GM19025 (cell line): Measurements from ENCODE around the gene FAM168A.

Experiments used
- ATAC-seq: cut with Tn5 transposase; IDR thresholded peaks from one replicate; pipeline ENCODE4 v1.9.1; 2021; ENCODE audit warnings: mild to moderate bottlenecking, low read depth, moderate library complexity; ENCODE audit not compliant: unreplicated experiment

FAM168A gene

DNA sequence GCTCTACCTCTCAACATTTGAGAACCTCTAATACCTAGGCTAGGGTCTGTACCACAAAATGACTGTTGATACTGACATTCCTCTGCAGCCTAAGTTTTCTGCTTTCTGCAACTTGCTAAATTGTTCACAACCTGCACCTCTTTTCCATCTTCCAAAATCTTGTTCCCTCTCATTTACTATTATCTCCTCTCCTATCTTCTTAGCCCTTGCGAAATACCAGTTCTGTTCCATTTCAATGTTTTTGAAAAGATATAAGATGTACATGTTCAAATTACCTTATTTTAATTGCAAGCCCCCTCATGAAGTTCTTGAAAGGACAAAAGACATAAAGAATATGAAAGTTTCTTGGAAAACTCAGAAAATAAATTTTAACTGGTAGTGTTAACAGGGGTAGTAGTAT lies 72.3 kb downstream of the FAM168A start:
- no peak for ATAC-seq

DNA sequence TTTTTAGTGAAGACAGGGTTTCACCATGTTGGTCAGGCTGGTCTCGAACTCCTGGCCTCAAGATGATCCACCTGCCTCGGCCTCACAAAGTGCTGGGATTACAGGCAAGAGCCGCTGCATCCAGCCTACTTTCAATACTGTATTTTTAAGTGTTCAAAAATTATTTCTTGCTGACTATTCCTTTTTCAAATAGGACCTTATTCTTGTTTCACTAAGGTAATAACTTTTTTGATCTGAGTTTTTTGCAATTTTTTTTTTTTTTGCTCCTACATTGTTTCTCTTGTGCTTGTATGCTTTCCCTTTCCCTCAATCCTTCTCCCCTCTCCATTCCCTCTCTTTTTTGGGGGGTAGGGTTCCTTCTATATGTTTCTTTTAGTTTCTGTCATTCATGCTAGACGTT lies 73.1 kb downstream of the FAM168A start:
- ATAC-seq, result no peak

DNA sequence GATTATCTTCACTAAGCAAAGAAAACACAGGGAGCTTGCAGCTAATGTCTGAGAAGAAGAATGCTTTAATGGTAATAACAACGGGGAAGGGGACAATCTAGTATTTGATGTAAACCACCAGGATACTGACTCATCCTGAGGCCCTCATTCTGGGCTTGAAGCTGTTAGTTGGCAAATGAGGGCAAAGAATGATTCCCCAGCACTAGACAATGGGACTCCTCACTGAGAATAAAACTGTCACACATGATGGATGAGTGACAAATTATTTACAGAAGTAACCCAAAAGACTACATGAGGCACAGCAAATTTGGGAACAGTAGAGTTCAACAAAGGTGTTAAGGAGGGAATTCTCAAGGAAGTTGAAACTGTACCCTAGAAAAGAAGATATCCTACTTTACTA lies 76.3 kb downstream of the FAM168A start:
- ATAC-seq, result no peak

DNA sequence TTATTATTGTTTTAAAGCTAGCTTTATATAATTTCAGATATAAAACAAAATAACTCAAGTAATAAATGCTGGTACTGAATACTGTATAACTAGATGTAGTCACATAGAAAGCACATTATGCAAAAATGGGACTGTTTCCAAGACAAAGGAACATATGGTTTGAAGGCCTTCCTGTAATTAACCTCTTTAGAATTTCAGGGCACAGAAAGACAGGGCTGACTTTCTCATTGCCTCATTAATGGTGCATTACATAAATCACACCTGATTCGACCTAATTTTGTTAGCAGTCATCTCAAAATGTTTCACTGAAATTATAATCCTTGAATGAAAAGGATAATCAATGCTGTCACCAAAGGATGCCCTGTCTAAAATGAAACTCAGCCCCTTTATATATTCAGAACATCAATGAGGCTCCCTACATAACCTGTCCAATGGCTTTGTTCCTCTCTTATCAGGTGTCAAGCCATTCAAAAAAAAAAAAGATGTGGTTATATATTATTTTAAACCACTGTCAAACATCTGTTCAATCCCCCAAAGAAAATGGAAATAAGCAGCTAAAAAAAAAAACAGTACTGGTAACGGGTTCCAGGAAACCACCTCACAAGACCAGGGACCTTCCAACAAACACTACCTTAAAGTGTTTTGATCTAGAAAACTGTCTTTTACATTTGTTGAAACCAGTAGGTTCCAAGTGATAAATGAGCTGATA lies 77.4 kb downstream of the FAM168A start:
- no peak for ATAC-seq

DNA sequence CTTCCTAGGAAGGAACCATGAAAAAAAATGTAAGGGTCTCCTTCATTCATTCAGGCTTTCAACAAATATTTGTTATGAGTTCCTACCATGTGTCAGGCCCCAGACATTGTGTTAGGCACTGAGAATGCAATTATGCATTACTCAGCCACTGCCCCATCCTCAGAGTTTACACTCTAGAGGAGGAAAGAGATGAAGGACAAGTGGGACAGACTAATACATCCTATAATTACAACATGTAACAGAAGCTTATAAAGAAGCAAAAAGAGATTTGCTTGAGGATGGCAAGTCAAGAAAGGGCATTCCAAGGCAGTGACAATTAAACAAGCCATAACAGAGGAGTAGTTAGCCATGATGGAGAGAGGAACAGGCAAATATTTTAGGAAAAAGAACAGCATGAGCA lies 78.6 kb downstream of the FAM168A start:
- ATAC-seq, result no peak

DNA sequence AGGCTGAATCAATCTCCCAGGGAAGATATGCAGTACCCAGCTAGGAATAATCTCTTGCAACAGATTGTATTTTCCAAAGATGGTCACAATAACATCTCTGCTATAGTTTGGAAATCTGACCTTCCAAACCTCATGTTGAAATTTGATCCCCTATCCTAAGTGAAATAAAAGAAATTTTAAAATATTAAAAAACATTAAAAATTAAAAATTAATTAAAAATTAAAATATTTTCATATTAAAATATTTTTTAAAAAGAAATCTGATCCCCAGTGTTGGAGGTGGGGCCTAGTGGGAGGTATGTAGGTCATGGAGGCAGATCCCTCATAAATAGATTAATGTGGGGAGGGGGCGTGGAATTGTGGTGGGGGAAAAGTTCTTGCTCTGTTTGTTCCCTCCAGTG lies 79.7 kb downstream of the FAM168A start:
- no peak for ATAC-seq

DNA sequence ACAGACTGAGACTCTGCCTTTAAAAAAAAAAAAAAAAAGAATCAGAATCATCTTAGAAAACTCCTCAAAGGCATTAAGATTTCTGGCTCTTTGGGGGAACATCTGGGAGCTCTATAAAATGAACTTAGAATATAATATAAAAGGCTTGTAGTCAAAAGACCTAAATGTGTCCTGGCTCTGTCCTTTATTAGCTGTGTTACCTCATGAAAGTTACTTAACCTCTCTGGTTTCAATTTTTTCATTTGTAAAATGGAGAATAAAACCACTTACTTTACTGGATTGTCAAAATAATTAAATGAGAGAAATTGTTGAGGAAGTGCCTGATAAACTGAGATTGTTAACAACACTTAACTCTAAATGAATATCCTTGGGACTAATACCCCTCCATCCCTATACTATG lies 81.8 kb downstream of the FAM168A start:
- no peak for ATAC-seq

DNA sequence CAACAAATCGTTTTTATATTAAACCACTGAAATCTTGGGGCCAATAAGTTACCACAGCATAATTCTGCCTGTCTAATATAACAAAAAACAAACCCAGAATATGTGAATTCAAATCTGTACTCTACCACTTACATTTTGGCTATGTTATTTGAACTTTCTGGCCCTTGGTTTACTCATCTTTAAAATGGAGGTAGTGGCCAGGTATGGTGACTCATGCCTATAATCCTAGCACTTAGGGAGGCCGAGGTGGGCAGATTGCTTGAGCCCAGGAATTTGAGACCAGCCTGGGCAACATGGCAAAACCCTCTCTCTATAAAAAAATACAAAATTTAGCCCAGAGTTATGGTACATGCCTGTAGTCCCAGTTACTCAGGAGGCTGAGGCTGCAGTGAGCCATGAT lies 84.2 kb downstream of the FAM168A start:
- ATAC-seq, result no peak

DNA sequence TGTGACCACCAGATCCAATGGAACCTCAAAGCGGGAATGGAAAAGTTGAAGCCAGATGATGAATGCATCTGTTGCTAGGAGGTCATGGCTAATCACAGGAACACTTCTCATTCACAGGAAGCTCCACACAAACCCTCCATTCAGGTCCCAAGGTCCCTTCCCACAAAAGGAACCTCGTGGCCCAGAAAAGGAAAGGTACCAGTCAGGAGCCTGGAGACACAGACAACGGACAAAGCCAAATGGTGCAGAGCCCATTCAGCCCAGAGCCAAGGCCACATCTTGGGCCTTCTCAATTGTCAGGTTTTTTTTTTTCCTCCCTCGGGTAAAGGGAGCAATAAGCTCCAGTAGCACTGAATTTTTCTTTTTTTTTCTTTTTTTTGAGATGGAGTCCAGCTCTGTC lies 87.0 kb downstream of the FAM168A start:
- no peak for ATAC-seq

DNA sequence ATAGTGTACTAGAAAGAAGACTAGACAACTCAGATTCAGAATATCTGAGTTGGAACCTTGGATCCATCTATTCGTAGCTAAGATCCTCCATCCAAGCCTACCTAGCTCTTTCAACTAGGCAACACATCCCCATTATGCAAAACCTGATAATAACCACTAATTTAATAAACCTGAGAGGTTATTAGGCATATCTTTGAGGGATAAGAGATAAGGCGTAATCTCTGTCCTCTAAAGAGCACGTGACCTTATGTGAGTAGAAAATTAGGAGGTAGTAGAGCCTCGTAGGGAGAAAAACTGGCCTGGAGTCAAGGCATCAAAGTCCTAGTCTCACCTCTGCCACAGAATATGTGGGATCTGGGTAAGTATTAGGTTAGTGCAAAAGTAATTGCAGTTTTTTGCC lies 87.8 kb downstream of the FAM168A start:
- no peak for ATAC-seq

DNA sequence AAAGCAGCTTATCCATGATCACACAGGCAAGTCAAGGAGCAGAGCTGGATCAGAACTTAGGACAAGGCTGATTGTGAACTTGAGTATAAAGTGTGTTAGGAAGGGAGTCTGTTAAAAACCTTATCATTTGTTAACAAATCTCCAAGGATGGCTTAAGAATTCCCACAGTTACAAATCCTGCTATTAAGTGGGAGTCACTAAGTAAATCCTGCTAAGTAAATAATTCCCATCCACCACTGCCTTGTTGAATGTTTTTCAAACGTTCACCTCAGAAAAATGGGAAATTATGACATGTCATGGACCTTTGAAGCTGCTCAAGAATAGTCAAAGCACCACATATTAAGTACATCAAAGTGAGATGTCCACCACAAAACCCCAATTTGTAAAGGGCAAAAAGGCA lies 88.7 kb downstream of the FAM168A start:
- no peak for ATAC-seq

DNA sequence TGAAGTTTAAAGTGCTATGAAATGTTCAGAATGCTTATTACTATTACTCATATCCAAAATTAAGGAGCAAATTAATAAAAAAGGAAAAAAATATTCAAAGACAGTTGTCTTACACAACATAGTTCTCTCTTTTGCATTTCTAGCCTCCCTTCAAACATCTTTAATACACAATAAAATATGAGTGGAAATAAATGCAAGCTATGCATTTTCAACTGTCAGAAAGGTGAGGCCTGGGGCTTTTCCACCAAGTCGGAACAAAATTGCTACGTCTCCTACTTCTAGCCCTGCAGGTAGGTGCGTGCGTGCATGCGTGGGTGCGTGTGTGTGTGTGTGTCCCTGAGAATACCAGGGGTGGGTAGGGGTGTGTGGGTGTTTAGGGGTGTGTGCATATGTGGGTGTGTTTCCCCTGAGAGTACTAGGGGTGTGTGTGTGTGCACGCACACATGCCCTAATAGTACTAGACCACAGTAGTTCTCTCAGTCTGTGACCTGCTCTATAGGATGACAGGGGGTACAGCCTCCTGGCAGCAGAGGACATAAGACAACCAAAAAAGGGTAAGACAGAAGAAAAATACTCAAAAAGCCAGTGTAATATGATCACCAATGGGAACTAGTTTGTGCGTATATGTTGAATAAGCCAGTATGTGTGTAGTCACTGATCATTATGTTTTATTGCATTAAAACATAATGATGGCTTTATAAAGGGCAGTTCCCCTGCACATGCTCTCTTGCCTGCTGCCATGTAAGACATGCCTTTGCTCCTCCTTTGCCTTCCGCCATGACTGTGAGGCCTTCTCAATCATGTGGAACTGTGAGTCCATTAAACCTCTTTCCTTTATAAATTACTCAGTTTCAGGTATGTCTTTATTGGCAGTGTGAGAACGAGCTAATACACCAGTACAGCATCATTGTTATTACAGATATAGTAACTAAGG lies 89.4 kb downstream of the FAM168A start:
- no peak for ATAC-seq

DNA sequence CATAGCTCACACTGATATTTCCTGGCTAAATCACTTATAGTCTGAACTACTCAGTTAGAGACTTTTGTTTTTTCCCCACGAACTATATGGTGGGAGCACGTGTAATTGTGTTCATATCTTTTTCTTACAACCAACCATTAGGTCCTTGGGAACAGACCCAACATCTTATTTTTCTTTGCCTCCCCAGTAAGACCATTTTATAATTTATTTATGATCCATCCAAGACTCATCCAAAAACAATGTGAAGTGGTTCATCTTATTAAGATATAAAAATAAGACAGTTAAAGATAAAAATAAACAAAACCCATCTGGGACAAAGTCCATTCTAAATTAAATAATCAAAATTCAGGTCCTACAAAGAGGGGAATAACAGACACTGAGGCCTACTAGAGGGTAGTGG lies 90.8 kb downstream of the FAM168A start:
- no peak for ATAC-seq

DNA sequence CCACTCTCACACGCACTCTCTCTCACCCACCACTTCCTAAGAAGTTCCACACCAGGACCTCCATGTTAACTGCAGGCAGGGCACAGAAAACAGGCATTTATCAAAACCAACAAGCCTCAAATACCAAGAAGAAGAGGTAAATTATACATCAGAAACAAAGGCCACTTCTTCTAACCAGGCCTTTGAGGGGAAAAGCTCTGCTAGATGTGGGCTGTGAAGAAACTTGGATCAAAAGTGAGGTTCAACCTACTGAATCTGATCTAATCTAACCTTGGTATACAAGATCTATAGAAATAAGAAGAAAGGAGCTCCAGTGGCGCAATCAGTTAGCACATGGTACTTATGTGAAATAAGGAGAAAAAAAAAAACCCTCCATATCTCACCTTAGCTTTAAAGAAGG lies 91.9 kb downstream of the FAM168A start:
- ATAC-seq, result no peak

DNA sequence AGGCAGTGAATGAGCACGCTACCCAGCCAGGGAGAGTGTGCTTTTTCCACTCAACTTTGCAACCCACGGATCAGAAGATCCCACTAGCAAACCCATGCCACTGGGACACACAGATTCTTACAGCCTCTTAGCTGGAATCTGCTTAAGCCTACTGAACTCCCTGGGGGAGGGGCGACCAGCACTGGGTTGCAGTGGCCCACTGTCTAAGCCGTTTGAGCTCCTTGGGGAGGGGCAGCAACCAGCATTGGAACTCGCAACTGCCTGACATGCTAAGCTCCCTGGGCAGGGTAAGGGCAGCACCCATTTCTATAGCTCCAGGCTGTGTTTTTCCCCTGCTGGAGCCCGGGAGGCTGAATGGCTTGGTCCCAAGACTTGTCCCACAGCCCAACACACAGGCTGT lies 99.6 kb downstream of the FAM168A start:
- ATAC-seq, result no peak

DNA sequence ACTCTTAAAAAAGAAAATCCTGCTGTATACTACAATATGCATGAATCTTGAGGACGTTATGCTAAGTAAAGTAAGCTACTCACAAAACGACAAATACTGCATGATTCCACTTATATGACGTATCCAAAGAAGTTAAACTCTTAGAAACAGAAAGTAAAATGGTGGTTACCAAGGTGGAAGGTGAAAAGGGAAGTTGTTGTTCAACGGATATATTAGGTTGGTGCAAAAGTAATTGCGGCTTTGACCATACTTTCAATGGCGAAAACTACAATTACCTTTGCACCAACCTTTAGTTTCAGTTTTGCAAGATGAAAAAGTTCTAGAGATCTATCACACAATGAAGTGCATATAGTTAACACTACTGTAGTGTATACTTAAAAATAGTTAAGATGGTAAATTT lies 101.8 kb downstream of the FAM168A start:
- ATAC-seq, result no peak

DNA sequence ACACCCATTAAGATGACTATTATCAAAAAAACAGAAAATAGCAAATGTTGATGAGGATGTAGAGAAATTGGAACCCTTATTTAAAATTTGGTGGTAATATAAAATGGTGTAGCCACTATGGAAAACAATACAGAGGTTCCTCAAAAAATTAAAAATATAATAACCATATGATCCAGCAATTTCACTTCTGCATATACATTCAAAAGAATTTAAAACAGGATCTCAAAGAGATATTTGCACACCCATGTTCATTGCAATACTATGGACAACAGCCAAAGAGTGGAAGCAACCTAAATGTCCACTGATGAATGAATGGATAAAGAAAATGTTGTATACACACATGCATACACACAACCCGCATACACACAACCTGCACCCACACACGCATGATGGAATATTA lies 102.2 kb downstream of the FAM168A start:
- no peak for ATAC-seq

DNA sequence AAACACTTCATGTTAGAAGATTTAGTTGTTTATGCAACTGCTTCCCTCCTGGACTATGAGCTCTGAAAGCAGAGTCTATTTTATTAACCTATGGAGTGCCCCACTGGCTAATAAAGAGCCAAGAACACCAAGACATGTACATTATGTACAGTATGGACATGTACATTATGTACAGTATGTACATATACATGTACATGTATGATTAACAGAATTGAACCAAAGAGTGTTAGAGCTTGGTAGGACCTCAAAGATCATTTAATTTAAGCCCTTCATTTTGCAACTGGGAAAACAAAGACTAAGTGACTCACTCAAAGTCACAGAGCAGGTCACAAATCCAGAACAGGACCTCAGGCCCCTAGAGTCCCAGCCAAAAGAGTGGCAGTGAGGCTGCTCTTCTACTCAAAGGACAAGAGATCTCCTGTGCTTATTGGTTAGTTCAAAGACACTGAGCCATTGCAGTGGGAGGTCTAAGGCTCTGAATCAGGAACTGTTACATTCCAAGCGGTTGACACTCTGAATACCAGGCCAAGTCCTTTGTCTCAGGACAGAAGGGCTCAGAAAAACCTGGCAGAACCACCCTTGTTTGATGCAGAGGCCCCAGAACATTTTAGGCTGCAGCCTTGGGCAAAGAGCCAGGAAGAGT lies 103.8 kb downstream of the FAM168A start:
- ATAC-seq, result no peak

DNA sequence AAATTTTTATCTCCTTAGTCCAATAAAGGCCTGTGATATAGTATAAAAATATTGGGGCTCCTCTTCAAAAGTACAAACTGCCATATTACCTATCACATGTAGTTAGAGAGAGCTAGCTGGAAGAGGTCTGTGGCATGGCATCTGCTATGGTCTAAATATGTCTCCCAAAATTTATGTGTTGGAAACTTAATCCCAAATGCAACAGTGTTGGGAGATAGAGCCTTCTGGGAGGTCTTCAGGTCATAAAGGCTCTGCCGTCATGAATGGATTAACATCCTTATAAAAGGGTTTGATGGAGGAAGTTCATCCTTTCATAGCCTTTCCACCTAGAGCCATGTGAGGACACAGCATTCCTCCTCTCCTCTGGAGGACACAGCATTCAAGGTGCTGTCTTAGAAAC lies 116.3 kb downstream of the FAM168A start:
- ATAC-seq, result no peak

DNA sequence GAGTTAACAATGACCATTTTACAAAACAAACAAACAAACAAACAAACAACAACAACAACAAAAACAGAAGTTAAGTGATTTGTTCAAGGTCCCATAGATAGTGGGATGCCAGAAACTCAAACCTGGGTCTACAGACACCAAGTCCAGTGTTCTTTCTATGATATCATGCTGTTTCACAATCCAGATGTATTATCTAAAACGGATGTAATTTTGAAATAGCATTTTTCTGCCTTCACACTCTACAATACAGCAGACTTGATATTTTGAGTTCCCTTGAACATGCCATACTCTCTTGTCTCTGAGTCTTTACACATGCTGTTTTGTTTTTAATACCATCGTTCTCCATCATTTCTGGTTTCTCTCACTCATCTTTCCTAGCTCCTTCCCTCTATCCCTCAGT lies 117.2 kb downstream of the FAM168A start:
- ATAC-seq, result no peak

DNA sequence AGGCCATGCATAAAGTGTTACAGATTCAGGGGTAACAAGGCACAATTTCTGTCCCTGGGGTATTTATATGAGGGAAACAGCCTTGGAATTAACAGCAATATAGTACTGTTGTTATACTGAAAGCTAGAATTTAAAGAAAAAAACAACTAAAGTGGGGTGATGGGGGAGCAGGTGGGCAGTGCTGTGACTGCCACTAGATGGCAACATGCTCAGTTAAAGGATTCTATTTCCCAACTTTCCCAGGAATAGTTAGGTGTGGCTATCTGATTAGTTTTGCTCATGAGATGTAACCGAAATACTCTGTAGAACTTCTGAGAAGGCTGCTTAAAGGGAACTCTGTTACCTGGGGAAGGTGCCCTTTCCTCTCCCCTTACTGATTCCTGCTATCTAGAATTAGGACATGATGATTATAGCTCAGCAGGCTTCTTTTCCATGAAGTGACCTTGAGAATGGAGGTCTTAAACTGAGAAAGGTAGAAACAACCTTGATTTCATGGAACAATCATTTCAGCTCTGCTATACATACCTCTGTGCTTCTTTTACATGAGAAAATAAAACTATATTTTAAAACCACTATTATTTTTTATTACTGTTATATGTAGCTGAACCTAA lies 119.1 kb downstream of the FAM168A start:
- ATAC-seq, result no peak
